GM12892 (cell line): ENCODE data around the gene CEACAM16.

Source experiments
- POLR2A ChIP-seq: IDR thresholded peaks from 2 replicates; pipeline ENCODE4 v1.6.1; 2011; ENCODE audit warnings: low read depth, low read length, control low read depth
- POLR2AphosphoS5 ChIP-seq: IDR thresholded peaks from 2 replicates; pipeline ENCODE4 v1.6.1; 2011; ENCODE audit warnings: low read depth, low read length, control low read depth

GRCh38 chr19:44686896-44687295 lies 12.1 kb upstream of the CEACAM16 start:
- no peak for TF ChIP-seq POLR2A
- TF ChIP-seq POLR2AphosphoS5, result no peak
